Fibroblast of skin of left quadriceps (primary cell): ENCODE measurements around the gene HOXC4.
"Not testable (repeated sequence)": the region's sequence is repeated elsewhere in the genome, so short reads cannot be mapped to it uniquely, and the experiment has no call there.

Source experiments
- DNase-seq, 2 experiments: peaks; one replicate each; pipeline ENCODE4 v3.0.0-alpha.2; 2013; ENCODE audit warnings: low read depth in 2 of 2

Gene HOXC4

GRCh38 chr12:54089465-54089864 lies 35.8 kb downstream of the HOXC4 start:
- DNase-seq: not testable (repeated sequence)

GRCh38 chr12:54090312-54090711 lies 36.7 kb downstream of the HOXC4 start:
- DNase-seq: not testable (repeated sequence)

- not testable (repeated sequence) for DNase-seq
These were observed 39.3 kb downstream of the HOXC4 start for GRCh38 chr12:54092943-54093342.

- DNase-seq: not testable (repeated sequence)
These were observed 42.3 kb downstream of the HOXC4 start for GRCh38 chr12:54095928-54096327.

GRCh38 chr12:54098644-54099043 lies 45.0 kb downstream of the HOXC4 start:
- DNase-seq: not testable (repeated sequence)

GRCh38 chr12:54100588-54100987 lies 47.0 kb downstream of the HOXC4 start:
- not testable (repeated sequence) for DNase-seq

- not testable (repeated sequence) for DNase-seq
These were observed 48.6 kb downstream of the HOXC4 start for GRCh38 chr12:54102223-54102622.

- DNase-seq: not testable (repeated sequence)
These were observed 50.2 kb downstream of the HOXC4 start for GRCh38 chr12:54103827-54104226.
